GM21381 (cell line): Measurements from ENCODE around the gene WWTR1.
A peak's percentile ranks its signal among the peaks of the same experiment; 100 is the strongest.

Experiments
- ATAC-seq: cut with Tn5 transposase; IDR thresholded peaks from one replicate; pipeline ENCODE4 v1.9.1; 2021; ENCODE audit warnings: mild to moderate bottlenecking, moderate library complexity; ENCODE audit not compliant: unreplicated experiment

Gene WWTR1

GRCh38 chr3:149502438-149502837 lies 155.4 kb downstream of the WWTR1 start:
- ATAC-seq, result no peak

DNA sequence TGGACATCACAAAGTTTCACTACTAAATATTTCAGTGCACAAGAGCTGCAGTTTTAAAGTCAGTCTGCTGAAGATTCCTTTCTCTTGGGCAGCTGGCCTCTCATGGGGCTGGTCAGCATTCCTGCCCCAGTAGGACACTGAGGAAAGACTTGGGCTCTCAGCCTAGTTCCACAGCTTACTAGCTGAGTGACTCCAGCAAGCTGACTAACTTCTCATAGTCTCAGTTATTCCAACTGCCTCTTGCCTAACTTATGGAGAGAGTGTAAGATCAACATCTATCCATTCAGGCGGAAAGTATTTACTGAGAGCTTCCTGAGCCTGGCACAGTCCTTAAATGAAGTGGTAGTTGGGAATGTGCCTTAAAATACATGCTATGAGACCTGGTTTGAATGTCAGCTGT lies 156.3 kb downstream of the WWTR1 start:
- no peak for ATAC-seq

DNA sequence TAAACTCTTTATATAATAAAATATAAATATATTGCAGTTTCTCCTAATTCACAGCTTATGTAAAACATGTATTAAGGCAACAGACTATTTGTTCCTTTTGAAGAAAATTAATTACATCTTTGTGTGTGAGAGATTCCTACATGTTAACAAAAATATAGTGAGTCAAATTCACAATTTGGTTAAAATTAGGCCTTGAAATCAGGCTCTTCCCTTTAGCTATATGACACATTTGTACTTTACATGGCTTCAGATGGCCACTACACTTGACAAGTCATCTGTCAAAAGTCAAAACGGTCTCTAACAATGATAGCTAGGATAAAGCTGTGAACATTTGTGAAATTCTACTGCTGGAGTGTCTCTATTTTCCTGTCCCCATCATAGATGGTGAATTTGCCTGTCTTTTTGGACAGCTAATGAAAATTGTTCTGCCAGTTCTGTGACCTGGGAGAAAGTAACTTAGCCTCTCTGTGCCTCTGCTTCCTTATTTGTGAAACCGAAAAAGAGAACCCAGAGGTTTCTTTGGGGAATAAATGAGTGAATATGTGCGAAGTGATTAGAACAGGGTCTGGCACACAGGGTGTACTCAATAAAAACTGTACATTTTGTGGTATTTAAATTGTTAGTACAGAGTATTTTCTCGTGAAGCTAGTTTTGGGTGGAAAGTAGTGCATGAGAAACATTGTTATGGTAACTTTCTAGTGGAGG lies 159.7 kb downstream of the WWTR1 start:
- ATAC-seq, result no peak

DNA sequence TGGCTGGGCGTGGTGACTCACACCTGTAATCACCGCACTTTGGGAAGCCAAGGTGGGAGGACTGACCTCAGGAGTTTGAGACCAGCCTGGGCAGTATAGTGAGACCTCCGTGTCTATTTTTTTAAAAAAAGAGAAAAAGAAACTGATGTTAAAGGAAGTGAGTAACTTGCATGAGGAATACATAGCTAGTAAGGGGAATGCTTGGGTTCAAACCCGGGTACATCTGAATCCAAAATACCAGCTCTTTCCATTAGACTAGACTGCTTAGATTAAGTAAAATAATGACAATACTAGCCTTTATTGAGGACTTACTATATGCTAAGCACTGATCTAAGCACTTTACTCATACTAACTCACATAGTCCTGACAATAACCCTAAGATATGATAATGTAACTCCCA lies 160.9 kb downstream of the WWTR1 start:
- no peak for ATAC-seq

DNA sequence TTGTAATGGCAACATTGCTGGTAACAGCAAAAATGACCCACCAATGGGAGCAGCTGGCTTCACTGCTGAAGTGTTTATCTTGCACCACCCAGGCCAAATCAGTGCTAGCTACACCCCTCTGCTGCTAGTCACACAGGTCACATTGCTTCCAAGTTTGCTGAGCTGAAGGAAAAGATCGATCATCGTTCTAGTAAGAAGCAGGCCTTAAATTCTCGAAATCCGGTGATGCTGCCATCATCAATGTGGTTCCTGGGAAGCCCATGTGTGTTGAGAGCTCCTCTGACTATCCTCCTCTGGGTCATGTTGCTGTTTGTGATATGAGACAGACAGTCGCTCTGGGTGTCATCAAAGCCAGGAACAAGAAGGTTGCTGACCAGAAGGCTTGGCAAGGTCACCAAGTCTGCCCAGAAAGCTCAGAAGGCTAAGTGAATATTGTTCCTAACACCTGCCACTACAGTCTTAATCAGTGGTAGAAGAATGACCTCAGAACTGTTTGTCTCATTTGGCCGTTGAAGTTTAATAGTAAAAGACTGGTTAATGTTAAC lies 162.2 kb downstream of the WWTR1 start:
- no peak for ATAC-seq

DNA sequence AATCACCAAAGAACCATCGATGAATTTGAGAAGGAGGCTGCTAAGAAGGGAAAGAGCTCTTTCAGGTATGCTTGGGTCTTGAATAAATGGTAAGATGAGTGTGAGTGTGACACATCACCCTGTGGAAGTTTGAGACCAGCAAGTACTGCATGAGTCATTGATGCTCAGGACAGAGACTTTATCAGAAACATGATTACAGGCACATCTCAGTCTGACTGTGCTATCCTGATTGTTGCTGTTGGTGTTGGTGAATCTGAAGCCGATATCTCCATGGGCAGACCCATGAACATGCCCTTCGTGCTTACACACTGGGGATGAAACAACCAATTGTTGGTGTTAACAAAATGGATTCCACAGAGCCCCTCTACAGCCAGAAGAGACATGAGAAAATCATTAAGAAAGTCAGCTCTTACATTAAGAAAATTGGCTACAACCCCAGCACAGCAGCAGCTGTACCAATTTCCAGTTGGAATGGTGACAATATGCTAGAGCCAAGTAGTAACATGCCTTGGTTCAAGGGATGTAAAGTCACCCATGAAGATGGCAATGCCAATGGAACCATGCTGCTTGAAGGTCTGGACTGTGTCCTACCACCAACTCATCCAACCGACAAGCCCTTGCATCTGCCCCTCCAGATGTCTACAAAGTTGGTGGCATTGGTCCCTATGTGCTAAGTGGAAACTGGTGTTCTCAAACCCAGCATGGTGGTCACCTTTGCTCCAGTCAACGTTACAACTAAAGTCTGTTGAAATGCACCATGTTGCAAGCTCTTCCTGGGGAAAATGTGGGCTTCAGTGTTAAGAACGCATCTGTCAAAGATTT lies 162.9 kb downstream of the WWTR1 start:
- ATAC-seq, result no peak

DNA sequence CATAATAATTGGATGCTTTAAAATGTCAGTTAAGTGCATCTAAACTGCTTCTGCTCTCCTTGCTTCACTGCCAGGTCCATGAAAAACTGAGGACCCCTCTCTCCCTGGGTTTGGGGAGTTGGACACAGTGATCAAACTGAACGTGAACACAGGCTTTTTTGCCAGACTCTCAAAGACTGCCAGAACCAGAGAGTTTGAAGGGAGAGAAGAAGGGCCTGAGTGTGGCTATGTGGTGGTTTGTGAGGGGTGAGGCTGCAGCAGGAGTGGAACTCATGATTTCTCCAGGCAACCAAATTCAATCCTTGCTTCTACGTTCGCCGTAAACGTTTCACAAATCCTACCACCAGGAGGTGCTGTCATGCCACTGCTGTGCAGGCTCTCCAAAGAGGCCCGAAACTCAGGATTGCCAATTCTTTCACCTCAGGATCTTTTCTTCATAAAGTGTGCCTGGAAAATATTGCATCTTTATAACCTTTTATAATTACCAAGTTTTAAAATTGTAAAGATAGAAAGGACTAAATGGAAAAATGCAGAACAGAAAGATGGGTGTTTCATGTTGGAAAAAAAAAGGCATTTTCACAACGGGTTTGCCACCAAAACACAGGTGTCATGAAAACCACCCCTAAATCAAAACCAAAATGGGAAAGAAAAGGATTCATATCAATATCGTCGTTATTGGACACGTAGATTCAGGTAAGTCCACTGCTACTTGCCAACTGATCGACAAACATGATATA lies 163.6 kb downstream of the WWTR1 start:
- ATAC-seq, result no peak

DNA sequence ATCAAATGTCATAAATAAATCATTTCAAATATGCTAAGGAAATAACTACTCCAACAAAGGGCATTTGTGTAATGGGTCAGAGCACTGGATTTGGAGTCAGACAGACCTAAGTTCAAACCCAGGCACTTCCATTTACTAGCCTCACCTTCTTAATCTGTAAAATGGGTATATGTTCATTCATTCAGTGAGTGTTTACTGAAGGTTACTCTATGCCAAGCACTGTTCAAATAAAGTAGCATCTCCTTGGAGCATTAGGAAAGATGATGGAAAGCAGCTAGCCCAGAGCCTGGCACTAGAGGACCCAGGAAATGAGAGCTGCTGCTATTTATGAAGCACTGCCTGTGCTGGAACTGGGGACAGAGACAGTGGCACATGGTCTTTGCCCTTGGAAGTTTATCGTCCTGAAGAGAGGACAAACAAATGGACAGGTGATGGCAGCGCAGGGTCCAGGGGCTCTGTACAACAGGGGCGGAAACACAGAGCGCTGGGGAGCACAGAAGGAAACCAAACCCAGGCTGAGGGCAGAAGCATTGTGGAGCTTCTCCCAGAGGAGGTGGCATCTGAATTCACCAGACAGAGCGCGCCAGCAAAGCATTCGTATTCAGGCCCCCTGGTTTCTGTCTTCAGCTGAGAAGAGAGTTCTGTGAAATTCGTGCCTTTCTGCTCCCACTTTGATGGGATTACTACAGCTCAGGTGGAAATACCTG lies 164.4 kb downstream of the WWTR1 start:
- no peak for ATAC-seq

GRCh38 chr3:149490260-149490971 lies 167.4 kb downstream of the WWTR1 start:
- no peak for ATAC-seq

DNA sequence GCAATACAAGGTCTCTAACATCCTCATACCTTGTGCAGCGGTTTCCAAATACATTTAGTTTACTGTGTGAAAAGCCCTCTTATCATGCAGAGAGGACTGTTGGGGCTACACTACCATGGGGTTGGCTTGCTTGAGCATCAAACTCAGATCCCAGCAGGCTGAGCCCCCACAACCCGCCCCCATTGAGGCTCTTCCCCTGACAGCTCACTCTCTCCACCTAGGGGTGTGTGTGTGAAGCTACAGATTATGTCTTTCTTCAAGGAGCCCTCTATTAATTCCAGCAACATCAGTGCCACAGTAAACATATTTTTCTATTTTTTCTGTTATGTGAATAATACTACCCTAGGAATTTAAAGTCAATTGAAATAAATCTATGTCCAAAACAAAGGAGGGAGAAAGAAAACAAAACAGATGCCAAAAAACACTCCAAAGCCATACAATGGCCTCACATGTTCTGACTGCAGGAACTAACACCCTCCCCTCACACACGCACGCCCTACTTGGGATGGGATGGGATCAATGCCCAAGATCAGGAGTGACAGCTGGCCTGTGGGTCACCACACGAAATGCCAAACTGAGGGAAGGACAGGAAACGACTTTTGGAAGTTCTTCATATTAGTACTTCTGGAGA lies 168.7 kb downstream of the WWTR1 start:
- no peak for ATAC-seq

GRCh38 chr3:149487598-149488197 lies 170.1 kb downstream of the WWTR1 start:
- ATAC-seq, result peak; percentile 88

DNA sequence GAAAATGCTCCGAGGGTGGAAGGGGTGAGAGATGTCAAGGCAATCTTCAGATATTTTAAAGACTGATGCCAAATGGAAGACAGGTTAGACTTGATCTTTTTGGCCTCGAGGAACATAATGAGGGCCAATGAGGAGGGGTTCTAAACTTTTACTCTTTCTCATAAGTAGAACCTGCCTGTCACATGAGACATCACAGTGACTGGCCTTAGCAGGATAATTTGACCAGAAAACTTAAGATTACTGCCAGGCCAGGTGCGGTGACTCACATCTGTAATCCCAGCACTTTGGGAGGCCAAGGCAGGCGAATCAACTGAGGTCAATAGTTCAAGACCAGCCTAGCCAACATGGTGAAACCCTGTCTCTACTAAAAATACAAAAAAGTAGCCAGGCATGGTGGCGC lies 171.1 kb downstream of the WWTR1 start:
- no peak for ATAC-seq

GRCh38 chr3:149481491-149481890 lies 176.3 kb downstream of the WWTR1 start:
- no peak for ATAC-seq

GRCh38 chr3:149481056-149481455 lies 176.8 kb downstream of the WWTR1 start:
- no peak for ATAC-seq

- peak; percentile 98 for ATAC-seq
Measured at GRCh38 chr3:149480326-149481017, 177.4 kb downstream of the WWTR1 start.

DNA sequence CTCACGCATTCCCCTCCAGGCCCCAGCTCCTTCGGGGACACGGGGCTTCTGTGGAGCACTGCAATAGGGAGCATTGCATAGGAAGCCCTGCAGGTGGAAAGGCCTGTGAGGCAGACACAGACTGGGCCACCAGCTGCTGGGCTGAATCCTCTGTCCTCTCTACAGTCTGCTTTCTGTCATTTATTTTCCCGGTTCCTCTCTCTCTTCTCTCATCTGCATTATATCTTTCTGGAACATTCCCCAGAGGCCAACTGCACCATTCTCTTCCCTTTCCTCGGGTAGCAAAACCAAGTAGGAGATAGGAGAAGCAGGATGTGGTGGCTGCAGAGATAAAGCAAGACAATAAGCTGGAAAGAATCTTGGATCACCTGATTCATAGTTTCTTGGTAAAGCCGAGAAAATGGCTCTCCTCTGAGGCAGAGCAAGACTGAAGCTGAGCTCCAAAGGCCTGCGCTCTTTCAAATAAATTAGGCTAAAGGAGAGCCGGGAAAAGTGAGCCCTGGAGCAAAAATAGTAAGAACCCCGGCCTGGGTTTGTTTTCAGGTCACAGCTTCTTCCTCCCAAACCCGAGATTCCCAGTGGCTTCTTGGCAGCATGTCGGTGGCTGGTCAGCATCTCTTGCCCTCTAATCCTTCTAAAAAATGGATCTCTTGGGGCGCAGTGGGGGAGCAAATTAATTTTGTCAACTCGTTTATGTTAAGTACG lies 178.1 kb downstream of the WWTR1 start:
- ATAC-seq, result no peak

DNA sequence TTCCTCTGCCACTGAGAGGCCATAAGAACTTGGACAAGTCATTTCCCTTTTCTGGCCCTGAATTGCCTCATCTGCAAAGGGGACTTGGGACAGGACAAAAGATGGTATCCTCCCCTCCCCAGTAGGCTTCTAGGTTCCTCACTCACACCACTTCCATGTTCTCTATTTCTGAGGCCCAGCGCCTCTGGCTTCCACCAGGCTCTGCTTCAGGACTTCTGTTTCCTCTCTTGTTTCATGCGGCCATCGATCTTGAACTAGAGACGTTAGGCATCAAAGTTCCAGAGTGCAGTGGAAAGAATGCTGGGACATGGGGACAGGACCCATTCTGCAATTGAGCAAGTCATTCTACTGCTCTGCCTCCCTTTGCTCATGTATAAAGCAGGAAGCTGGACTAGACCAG lies 181.6 kb downstream of the WWTR1 start:
- ATAC-seq, result no peak

GRCh38 chr3:149475451-149476060 lies 182.3 kb downstream of the WWTR1 start:
- no peak for ATAC-seq
